Placental pericyte (primary cell): ENCODE measurements around the gene CCDC66. TPM values are rescaled to one million over a fixed set of nuclear protein-coding genes. Genes with fewer than 3 reads are reported as not detected.

ENCODE experiments used
- total RNA-seq: library from RNA; depleted of rRNA; stranded (reverse); fragments of >200 nt; gene quantifications from 2 replicates; pipeline ENCODE4 v1.2.3, GENCODE V29; 2012

Gene CCDC66
- 20.8 and 23.6 TPM in 2 replicates for total RNA-seq

GRCh38 chr3:56556908-56557830 lies at the start of gene CCDC66:
TSS of gene CCDC66 (plus strand) at chr3:56557175. CDS start at chr3:56557243, 68 bp downstream.

Other genes starting within 250 kb of the CCDC66 start
- gene ERC2, start 88.7 kb upstream of the CCDC66 start, total RNA-seq, result under 0.01 TPM in 1 of 2 replicates, not detected in the other
- 41.6 and 70.0 TPM in 2 replicates for gene TASOR, start 126.1 kb downstream of the CCDC66 start, total RNA-seq
- 10.0 and 27.4 TPM in 2 replicates for gene ARHGEF3, start 244.8 kb downstream of the CCDC66 start, total RNA-seq